GM21786 (cell line): ENCODE measurements around the gene ZFP36L1.

ENCODE experiments used
- ATAC-seq: cut with Tn5 transposase; IDR thresholded peaks from one replicate; pipeline ENCODE4 v1.9.1; 2021; ENCODE audit not compliant: unreplicated experiment

ZFP36L1 gene

GRCh38 chr14:68796418-68797101 lies 3.7 kb upstream of the ZFP36L1 start:
- ATAC-seq, result no peak

GRCh38 chr14:68795597-68796417 lies 2.9 kb upstream of the ZFP36L1 start:
- ATAC-seq, result peak; percentile 37

- no peak for ATAC-seq
Observed at GRCh38 chr14:68794851-68795596, 2.2 kb upstream of the ZFP36L1 start.

- ATAC-seq, result no peak
Observed at GRCh38 chr14:68794130-68794850, 1.4 kb upstream of the ZFP36L1 start.

GRCh38 chr14:68793734-68794129 lies 865 bp upstream of the ZFP36L1 start:
- ATAC-seq, result no peak

- no peak for ATAC-seq
Observed at GRCh38 chr14:68792678-68792978, 239 bp downstream of the ZFP36L1 start.

GRCh38 chr14:68791902-68792677 lies 777 bp downstream of the ZFP36L1 start:
- no peak for ATAC-seq

GRCh38 chr14:68791078-68791901 lies 1.6 kb downstream of the ZFP36L1 start:
- no peak for ATAC-seq

- ATAC-seq, result no peak
Observed at GRCh38 chr14:68790644-68791077, 2.2 kb downstream of the ZFP36L1 start.

- no peak for ATAC-seq
Observed at GRCh38 chr14:68789821-68790643, 2.8 kb downstream of the ZFP36L1 start.

GRCh38 chr14:68788996-68789820 lies 3.7 kb downstream of the ZFP36L1 start:
- ATAC-seq, result peak; percentile 24

- ATAC-seq, result no peak
Observed at GRCh38 chr14:68788275-68788995, 4.4 kb downstream of the ZFP36L1 start.

- ATAC-seq, result no peak
Observed at GRCh38 chr14:68787092-68787992, 5.5 kb downstream of the ZFP36L1 start.

- no peak for ATAC-seq
Observed at GRCh38 chr14:68786491-68787091, 6.3 kb downstream of the ZFP36L1 start.

- ATAC-seq, result no peak
Observed at GRCh38 chr14:68785534-68786490, 7.1 kb downstream of the ZFP36L1 start.
